ENCODE data around the gene IL1RAPL1.
"Not testable (repeated sequence)": the region's sequence is repeated elsewhere in the genome, so short reads cannot be mapped to it uniquely, and the experiment has no call there.

Gene IL1RAPL1

GRCh38 chrX:28638775-28639174 lies 51.5 kb downstream of the IL1RAPL1 start:
- DNase-seq: no peak

GRCh38 chrX:28639451-28639850 lies 52.2 kb downstream of the IL1RAPL1 start:
- DNase-seq: no peak

DNA sequence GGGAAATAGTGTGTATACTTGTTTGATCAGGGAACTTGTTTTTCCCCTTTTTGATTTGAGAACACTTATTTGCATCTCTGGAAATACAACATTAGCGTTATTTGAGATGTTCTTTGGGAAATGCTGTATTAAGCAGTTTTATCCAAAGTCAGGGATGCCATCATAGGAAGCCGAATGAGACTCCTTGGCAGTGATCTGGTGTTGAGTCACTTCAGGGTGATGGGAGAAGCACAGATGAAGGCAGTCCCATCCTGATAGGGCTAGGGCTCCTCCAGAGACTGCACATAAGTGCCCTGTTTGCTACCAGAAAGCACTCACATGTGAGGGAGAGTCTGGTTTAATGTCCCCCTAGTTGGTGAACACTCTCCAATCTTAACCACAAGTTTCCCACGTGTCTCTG lies 62.3 kb downstream of the IL1RAPL1 start:
- DNase-seq: no peak

GRCh38 chrX:28651186-28651585 lies 63.9 kb downstream of the IL1RAPL1 start:
- no peak for DNase-seq

DNA sequence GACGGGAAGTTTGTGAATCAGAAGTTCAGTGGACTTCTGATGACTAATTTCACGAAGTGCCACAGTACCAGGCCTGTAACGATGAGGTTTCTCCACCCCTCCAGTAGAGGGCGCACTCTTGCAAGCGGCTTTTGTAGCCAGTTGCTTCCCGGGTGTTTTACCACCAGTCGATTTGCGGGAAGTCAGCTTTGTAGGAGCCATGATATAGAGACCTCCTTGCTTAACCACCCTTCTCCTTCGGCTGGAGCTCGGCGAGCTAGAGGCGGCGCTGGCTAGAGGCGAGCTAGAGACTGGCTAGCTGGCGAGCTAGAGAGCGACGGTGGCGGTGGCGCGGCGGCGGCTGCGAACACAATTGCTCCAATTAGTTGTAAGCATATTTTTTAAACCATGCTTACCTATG lies 72.0 kb downstream of the IL1RAPL1 start:
- DNase-seq: no peak

DNA sequence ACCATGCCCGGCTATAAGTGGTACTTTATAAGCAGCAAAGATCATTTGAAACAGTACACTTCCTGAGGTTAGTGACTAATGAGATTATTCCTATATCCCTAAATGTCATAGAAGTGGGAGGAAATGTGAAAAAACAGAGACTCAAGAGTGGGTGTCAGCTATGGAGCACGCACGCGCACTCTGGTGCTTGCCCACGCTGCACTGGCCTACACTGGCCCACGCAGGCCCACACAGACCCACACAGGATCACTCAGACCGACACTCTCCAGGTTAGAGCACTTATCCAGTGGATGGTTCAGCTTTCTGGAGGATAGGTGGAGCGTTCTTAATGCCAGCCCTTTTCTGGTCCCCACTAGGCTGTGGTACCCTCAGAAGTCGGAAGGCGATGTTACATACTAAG lies 78.5 kb downstream of the IL1RAPL1 start:
- DNase-seq: no peak

DNA sequence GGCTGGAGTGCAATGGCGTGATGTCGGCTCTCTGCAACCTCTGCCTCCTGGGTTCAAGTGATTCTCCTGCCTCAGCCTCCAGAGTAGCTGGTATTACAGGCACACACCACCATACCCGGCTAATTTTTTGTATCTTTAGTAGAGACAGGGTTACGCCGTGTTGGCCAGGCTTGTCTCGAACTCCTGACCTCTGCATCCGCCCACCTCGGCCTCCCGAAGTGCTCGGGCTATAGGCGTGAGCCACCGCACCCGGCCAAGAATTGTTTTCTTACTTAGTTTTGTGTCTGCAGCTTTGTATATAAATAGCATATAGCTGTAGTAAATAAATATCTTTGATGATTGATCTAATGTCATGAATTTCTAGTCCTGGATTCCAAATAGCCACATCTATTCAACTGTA lies 81.1 kb downstream of the IL1RAPL1 start:
- DNase-seq: no peak

DNA sequence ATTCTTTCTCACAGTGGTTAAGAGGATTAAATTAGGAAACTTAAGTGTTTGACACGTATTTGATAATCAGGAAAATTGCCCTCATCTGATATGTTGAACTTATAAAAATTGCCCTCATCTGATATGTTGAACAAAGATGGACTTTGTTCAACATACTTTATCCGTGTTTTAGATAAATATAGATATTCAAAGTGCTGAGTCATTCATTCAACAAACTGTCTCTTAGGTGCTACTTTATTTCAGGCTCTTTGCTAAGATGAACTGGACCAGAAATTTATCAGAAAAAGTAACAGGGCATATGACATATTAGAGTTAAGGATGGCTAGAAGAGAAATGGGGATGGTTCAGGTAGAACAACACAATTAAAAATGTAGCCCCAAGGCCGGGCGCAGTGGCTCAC lies 81.7 kb downstream of the IL1RAPL1 start:
- DNase-seq: no peak

DNA sequence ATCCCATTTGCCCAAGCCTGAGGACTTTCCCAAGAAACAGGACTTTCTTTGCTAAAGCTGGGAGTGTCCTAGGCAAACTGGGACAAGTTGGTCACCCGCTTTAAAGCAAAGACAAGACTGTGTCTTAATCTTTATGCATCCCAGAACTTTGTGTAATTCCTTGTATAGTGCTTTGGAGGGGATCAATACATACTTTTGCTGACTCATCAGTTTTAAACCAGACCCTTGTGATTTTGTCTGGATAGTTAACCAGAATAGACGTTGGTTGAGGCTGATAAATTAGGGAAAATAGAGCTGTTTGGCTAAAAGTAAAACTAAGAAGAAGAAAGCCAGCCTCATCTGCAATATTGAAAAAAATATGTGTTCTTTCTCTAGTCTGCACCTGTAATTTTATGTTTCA lies 82.8 kb downstream of the IL1RAPL1 start:
- DNase-seq: no peak

DNA sequence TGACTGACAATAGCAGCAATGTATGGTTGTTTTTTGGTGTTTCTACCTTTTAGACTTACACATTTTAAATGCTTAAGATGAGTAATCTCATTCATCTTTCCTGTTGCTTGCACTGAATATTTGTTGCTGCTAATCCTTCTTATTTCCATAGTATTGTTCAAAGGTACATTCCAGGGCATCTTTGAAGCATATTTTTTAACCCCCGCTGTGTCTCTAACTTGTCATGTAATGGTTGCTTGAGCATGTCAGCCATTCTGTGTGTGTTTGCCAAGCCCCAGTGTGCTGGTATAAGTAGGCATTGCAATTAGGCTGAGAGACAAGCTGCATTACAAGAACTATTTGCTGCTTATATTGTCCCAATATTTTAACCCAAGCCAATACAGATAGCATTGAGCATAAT lies 87.9 kb downstream of the IL1RAPL1 start:
- no peak for DNase-seq

DNA sequence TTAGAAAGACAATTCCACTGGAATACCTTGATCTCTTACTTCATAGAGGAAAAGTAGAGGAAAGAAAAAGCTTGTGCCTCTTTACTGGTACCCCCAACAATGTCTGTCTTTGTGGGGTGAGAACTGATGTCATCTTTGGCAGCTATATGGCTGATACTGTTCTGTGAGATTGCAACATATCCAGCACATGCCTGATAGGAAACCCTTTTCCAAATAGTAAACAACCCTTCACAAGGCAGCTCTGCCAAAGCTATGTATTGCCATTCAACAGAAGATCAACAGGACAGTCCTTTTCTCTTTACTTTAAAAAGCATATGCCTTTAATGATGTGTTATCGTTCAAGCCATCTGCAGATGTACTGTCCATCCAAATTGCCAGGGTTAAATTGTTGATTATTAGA lies 105.9 kb downstream of the IL1RAPL1 start:
- no peak for DNase-seq

GRCh38 chrX:28697732-28698131 lies 110.5 kb downstream of the IL1RAPL1 start:
- no peak for DNase-seq

DNA sequence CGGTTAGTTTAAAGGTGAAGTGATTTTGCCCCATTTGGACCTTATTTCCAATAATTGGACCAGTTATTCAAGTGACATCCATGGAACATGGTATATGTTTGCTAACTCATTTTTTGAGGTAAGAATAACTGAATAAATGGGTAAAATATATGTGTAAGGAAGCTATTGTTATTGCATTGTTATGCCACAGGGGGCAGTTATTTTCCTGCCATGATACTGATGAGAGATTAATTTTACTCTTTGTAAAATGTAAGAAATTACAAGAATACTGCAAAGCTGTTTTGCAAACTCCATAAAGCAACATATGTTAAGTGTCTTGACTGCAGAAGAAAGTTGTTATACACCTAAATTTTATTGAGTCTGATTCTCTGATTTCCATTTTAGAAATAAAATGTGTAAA lies 114.0 kb downstream of the IL1RAPL1 start:
- no peak for DNase-seq

DNA sequence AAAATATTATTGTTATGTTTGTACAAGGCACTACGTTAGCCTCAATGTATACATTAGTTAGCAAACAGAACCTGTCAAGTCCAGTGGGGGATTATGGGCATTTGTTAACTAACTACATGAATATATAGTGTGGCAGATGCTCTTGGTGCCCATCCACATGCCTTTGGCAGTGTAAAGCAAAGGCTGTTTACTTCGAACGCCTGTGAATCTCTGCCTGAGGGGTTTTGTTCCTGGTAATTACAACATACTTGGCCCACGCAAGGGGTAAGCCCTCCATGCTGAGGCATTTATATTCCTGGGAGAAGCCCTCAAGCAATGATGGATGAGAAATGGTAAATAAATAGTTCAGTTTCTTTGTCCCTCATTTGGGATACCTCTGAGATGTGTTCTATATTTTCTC lies 119.7 kb downstream of the IL1RAPL1 start:
- DNase-seq: no peak

- DNase-seq: no peak
Observed at GRCh38 chrX:28709421-28709820, 122.2 kb downstream of the IL1RAPL1 start.

- no peak for DNase-seq
Observed at GRCh38 chrX:28717864-28718263, 130.6 kb downstream of the IL1RAPL1 start.

DNA sequence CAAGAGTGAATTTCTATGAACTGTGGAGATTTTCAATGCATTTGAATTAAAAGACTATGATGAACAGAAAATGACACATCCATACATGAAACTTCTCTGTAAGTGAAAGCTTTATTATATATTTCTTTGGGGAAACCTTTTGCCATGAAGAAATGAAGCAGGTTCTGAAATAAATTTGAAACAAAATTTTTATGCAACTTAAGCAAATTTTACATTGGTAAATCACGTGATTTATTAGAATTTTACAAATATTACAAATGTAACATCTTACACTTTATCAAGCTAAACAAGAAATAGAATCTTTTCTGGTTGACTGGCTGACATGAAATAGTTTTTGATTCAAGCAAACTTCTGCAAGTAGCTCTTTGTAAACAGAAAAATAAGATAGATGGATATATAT lies 131.2 kb downstream of the IL1RAPL1 start:
- no peak for DNase-seq

- no peak for DNase-seq
Observed at GRCh38 chrX:28719620-28720019, 132.4 kb downstream of the IL1RAPL1 start.

DNA sequence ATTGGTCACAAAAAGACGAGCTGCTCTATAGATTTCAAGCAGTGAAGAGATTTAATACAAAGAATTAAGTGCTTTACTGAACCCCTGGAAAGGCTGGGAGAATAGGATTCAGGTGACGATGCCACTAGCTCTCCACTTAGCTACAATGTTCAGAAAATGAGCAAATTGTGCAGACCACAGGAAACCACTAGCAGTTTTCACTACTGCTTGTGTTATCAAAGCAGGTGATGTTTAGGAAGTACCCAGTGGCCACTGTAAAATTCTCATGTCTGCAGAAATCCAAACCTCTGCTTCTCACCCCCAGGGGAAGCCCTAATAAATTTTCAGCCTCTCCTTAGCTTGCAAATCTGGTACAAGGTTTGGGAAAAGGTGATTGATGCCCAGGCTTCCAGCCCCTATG lies 165.1 kb downstream of the IL1RAPL1 start:
- DNase-seq: no peak

DNA sequence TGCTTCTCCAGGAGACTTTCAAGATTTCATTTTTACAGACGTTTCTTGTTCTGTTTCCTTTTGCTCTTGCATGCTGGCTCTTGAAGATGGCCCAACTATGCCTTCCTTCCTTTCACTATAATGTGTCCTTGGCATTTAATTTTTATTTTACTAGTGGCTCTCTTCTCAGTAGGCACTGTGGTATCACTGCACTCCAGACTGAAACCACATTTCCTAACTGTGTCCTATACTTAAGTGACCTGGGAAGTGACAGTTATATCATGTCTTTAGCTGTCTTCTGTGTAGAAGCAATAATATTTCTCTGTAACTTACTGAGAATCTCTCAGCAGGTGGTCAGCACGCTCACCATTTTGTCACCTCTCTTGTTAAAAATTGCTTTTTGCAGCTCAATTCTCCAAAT lies 168.9 kb downstream of the IL1RAPL1 start:
- no peak for DNase-seq

DNA sequence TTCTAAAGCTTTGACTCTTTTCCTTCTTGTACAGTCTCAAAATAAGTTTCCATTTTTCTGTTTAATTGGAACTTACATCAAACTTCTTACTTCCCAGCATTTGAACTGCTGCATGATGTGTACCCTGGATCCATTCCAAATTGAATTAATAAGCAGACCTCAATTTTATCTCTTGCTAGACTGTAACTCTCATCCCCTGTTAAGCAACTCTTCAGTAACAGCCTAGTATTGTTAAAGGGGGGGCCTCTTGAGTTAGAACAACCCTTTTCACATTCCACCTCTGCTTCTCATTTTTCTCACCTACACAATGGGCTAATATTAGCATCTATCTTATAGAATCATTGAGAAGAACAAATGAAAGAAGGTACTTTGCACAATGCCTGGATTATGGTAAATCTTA lies 169.4 kb downstream of the IL1RAPL1 start:
- no peak for DNase-seq

- no peak for DNase-seq
Observed at GRCh38 chrX:28757290-28757689, 170.0 kb downstream of the IL1RAPL1 start.

DNA sequence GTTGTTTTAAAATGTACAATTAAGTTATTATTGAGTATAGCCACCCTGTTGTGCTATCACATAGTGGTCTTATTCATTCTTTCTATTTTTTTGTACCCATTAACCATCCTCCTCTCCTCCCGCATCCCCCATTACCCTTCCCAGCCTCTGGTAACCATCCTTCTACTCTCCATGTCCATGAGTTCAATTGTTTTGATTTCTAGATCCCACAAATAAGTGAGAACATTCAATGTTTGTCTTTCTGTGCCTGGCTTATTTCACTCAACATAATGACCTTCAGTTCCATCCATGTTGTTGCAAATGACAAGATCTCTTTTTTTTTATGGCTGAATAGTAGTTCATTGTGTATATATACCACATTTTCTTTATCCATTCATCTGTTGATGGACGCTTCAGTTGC lies 179.3 kb downstream of the IL1RAPL1 start:
- DNase-seq: not testable (repeated sequence)

DNA sequence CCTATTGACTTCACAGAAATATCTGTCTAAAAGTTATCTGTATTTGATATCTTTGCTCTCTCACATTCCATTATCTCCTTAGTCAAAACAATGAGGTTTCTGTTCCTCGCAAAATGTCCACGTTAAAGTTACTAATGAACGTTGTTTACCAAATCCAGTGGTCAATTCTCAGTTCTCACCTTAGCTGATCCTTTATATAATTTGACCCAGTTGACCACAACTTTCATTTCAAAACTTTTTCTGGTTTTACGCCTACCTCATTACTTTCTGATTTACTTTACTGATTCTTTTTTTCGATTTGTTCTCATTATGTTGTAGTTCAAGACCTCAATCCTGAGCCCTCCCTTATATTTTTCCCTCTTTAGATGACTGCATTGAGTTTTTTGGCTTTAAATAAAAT lies 186.6 kb downstream of the IL1RAPL1 start:
- no peak for DNase-seq

- DNase-seq: peak; percentile 39
Observed at GRCh38 chrX:28787206-28787605, 200.0 kb downstream of the IL1RAPL1 start.

DNA sequence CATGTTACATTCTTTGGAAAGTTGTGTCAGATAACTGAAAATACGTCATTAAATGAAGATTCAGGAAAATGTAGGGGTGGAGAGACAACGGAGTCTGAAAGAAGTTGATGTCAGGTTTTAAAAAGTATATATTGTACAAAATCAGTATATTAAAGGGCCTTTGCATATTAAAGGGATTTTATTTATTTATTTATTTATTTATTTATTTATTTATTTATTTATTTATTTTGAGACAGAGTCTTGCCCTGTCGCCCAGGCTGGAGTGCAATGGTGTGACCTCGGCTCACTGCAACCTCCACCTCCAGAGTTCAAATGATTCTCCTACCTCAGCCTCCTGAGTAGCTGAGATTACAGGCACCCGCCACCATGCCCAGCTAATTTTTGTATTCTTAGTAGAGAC lies 213.4 kb downstream of the IL1RAPL1 start:
- not testable (repeated sequence) for DNase-seq

Data from kidney glomerular epithelial cell (primary cell).